Activated B cell treated with CpG ODN at 0.5 μM for 24 hours (primary cell): ENCODE results near the gene NAPG. TPM values are rescaled to one million over a fixed set of nuclear protein-coding genes. Genes with fewer than 3 reads are reported as not detected.
"Not testable (repeated sequence)": the region's sequence is repeated elsewhere in the genome, so short reads cannot be mapped to it uniquely, and the experiment has no call there.

ENCODE experiments used
- ATAC-seq: fragments of 200-7000 bp; cut with Tn5 transposase; one replicate; pipeline ENCODE4 v1.10.0; 2021; ENCODE audit warnings: low read depth, mild to moderate bottlenecking, moderate library complexity
- CTCF ChIA-PET: fragments of 350-600 bp; sonication (Branson Sonifier 250); formaldehyde crosslinking; loops from one replicate; lab custom pipeline; 2021; ENCODE audit warnings: antibody characterized with exemption; lab: Charles Lee
- POLR2A ChIA-PET: fragments of 350-600 bp; sonication (Branson Sonifier 250); formaldehyde crosslinking; loops from one replicate; lab custom pipeline; 2021; ENCODE audit warnings: antibody characterized with exemption; lab: Charles Lee
- DNase-seq: peaks from one replicate; pipeline ENCODE4 v3.0.0; 2022
- H3K27ac Mint-ChIP-seq: one replicate; pipeline ENCODE4 v1.8.0; 2020; ENCODE audit warnings: mixed read lengths
- H3K27me3 Mint-ChIP-seq: one replicate; pipeline ENCODE4 v1.8.0; 2021; ENCODE audit warnings: mixed read lengths
- H3K36me3 Mint-ChIP-seq: one replicate; pipeline ENCODE4 v1.8.0; 2021; ENCODE audit warnings: low read depth, mixed read lengths
- H3K4me1 Mint-ChIP-seq: one replicate; pipeline ENCODE4 v1.8.0; 2021; ENCODE audit warnings: mixed read lengths
- H3K4me3 Mint-ChIP-seq: one replicate; pipeline ENCODE4 v1.8.0; 2020; ENCODE audit warnings: mild to moderate bottlenecking, mixed read lengths
- H3K9me3 Mint-ChIP-seq: one replicate; pipeline ENCODE4 v1.8.0; 2020; ENCODE audit warnings: mixed read lengths
- CTCF ChIP-seq: fragments of 200-600 bp; IDR thresholded peaks from one replicate; pipeline ENCODE4 v1.8.0; 2022; ENCODE audit warnings: antibody characterized with exemption, mild to moderate bottlenecking
- intact Hi-C: fragments of 100-400 bp; cut with micrococcal nuclease; formaldehyde crosslinking; loops from one replicate; pipeline ENCODE4 v1.15.1; 2024
- total RNA-seq: library from RNA; stranded (reverse); gene quantifications from 2 replicates; pipeline ENCODE4 v1.2.3, GENCODE V29; 2022

NAPG gene
- total RNA-seq, 1 donor from 2014 or later = 33.3 TPM

DNA sequence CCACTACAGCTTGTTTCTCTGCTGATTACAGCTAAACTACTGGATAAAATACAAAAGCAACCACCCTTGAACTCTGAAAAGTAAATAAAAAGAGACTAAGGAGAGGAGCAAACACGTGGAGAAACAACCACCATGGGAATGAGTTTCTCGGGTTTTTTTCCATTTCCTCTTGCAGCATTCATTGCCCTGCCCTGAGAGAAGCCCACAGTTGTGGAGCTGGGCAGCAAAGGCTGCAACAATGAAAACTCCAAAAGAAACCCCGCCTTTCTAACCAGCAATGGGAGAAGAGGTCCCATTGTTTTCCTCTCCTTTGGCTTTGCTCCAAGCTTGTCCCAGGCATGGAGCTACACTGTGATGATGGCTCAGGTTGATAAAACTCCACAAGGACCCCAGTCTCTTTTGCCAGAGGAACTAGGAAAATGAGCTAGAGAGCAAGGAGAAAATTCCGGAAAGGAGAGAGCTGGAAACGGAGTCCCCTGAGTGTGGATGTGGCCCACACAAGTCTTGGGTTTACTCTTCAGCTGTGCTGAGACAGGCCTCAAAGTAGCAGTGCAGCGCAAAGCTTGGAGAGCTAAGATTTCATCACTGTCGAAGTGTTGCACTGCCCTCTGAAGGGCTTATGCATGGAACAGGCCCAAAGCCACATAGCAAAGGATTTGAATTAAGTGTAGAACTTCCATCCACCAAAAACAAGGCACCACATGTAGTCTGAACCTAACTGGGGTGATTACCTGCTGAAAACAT is 20.9 kb downstream of the NAPG start:
- CTCF ChIA-PET = interaction anchor here (2.0 kb wide), 1 partner anchor 14 kb away, joined by 6 read pairs; no protein-coding TSS in a partner anchor

DNA sequence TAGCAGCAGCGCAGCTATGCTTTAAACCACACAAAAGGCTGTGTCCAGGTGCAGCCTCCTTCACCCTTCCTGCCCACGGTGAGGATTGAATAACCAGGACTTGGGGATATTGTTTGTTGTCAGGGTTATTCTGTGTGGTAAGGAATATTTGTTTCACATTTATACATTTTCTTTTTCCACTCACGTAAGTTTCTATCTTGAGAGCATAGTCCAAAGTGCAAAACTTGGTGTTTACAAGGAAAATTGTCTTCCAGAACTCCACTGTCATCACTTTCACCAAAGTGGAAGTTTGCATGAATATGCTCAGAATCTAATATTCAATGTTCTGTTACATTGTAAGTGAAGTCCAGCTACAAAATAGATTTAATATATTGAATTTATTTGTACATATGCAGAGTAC is 26.4 kb downstream of the NAPG start:
- no peak for TF ChIP-seq CTCF
- DNase-seq (no peak), ATAC-seq (no peak)
- ChIA-PET POLR2A (no interaction called here), CTCF (interaction anchor here (3.1 kb wide), 1 partner anchor 8 kb away, joined by 13 read pairs; no protein-coding TSS in a partner anchor)
- Mint-ChIP-seq H3K4me1 (no peaks in the 10 kb centered on the region), H3K27ac (no peak overlapping the region), H3K27me3 (no peaks in the 10 kb centered on the region), H3K36me3 (peaks cover 90% of the 10 kb centered on the region), H3K4me3 (no peak overlapping the region), H3K9me3 (no peaks in the 10 kb centered on the region)
- intact Hi-C loops = no loop called here

More for the DNA sequence above, 20.9 kb downstream of the NAPG start:
- H3K27ac Mint-ChIP-seq = no peak overlapping the region
- POLR2A ChIA-PET = no interaction called here
- no peaks in the 10 kb centered on the region for H3K4me1 Mint-ChIP-seq
- no peaks in the 10 kb centered on the region for H3K27me3 Mint-ChIP-seq
- ATAC-seq (no peak), DNase-seq (no peak)
- peaks cover 87% of the 10 kb centered on the region for H3K36me3 Mint-ChIP-seq
- H3K9me3 Mint-ChIP-seq = no peaks in the 10 kb centered on the region
- no peak overlapping the region for H3K4me3 Mint-ChIP-seq
- no peak for TF ChIP-seq CTCF
- intact Hi-C loops = no loop called here

GRCh38 chr18:10556251-10556650 is 30.4 kb downstream of the NAPG start:
- Mint-ChIP-seq H3K27ac (peak overlapping the region; percentile 13), H3K36me3 (peaks cover 60% of the 10 kb centered on the region), H3K4me1 (peaks cover 13% of the 10 kb centered on the region)
- H3K27me3 Mint-ChIP-seq, ATAC-seq, intact Hi-C loops, H3K4me3 Mint-ChIP-seq, H3K9me3 Mint-ChIP-seq, CTCF ChIA-PET, POLR2A ChIA-PET, DNase-seq: not testable (repeated sequence)

- Mint-ChIP-seq H3K36me3 (peaks cover 50% of the 10 kb centered on the region), H3K4me1 (peaks cover 13% of the 10 kb centered on the region), H3K27ac (no peak overlapping the region), H3K9me3 (no peaks in the 10 kb centered on the region), H3K4me3 (no peak overlapping the region), H3K27me3 (no peaks in the 10 kb centered on the region)
- no peak for DNase-seq
- TF ChIP-seq CTCF = no peak
- ChIA-PET CTCF (no interaction called here), POLR2A (no interaction called here)
- ATAC-seq = no peak
- intact Hi-C loops = no loop called here
Observed at GRCh38 chr18:10557085-10557677, 31.4 kb downstream of the NAPG start.

DNA sequence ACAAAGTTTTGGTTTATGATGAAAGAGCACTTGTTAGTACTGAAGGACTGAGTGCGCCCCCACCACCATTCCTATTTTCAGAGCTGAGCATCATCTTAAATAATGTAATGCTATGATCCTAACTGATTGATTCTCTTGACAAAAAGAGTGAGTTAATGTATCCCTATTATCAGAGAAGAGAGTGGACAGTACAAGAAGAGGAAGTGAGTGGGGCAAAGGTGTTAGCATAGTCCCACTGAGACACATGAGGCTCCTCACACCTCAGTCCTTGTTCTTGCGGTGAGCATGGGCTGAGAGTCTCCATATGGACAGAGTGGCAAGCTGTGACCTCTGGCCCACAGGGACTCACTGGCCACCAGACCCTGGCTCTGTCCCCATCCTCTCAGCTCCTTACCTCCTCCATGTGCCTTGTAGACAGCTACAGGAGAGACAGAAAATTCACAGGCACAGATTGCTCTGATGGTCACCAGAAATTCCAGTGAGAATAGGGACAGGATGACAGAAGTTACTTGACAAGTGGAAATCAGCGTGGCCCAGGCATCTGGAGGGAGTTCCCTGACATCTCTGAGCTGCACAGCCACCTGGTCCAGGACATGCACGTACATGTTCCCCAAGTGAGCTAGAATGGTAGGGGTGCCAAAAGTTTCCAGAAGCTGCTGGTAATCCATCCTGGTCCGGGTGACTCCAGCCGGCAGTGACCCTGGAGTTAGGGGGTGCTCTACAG is 32.6 kb downstream of the NAPG start:
- no peak for ATAC-seq
- intact Hi-C loops = no loop called here
- POLR2A ChIA-PET = no interaction called here
- no peak for TF ChIP-seq CTCF
- peaks cover 40% of the 10 kb centered on the region for H3K36me3 Mint-ChIP-seq
- CTCF ChIA-PET = interaction anchor here (1.1 kb wide), 1 partner anchor 19 kb away, joined by 3 read pairs; no protein-coding TSS in a partner anchor
- no peak overlapping the region for H3K4me3 Mint-ChIP-seq
- peaks cover 13% of the 10 kb centered on the region for H3K4me1 Mint-ChIP-seq
- no peak for DNase-seq
- no peaks in the 10 kb centered on the region for H3K9me3 Mint-ChIP-seq
- H3K27me3 Mint-ChIP-seq = no peaks in the 10 kb centered on the region
- H3K27ac Mint-ChIP-seq = no peak overlapping the region
